GM12872 (cell line): Measurements from ENCODE around the gene UBE3D.

Experiments
- CTCF ChIP-seq: IDR thresholded peaks from 3 replicates; pipeline ENCODE4 v1.5.1; 2011; ENCODE audit warnings: low read depth, mild to moderate bottlenecking, low read length, moderate library complexity; ENCODE audit not compliant: insufficient read depth

UBE3D gene

GRCh38 chr6:82978362-82978945 lies 87.2 kb downstream of the UBE3D start:
- no peak for TF ChIP-seq CTCF

DNA sequence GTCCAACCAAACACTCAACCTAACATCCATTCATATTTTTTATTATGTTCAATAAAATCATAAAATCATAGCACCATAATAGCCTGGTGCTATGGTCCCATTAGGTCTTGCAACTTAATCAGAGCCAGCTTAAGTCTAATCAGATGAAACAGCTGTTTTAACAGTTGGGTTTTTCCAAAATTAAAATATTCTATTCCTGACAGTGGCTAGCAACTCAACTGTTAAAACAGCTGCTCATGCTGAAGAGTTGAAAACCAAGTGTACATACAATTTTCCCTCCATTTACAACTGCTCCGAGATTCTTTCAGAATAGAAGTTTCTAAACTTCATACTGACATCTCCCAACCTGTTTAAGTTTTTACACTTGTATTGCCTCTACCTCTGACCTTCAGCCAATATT lies 89.5 kb downstream of the UBE3D start:
- TF ChIP-seq CTCF, result no peak

- TF ChIP-seq CTCF, result no peak
Observed at GRCh38 chr6:82971877-82972460, 93.7 kb downstream of the UBE3D start.

GRCh38 chr6:82970839-82971238 lies 94.8 kb downstream of the UBE3D start:
- no peak for TF ChIP-seq CTCF

DNA sequence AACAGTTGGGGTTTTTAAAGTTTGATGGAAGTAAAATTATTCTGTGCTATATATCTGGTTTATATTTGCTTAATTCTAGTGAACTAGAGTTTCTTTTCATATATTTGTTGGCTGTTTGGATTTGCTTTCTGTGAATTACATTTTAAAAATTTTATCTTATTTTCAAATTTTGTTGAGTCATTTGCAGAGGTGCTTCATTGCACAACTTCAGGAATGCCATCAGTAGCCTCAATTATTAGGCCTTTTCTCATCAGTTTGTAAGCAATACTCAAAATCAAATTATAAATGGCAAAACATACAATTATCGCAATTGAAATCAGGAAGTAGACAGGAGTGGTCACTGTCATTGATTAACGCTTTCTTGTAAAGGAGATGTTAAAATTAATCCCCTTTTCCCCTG lies 96.9 kb downstream of the UBE3D start:
- no peak for TF ChIP-seq CTCF

- TF ChIP-seq CTCF, result no peak
Observed at GRCh38 chr6:82963191-82963925, 102.3 kb downstream of the UBE3D start.

DNA sequence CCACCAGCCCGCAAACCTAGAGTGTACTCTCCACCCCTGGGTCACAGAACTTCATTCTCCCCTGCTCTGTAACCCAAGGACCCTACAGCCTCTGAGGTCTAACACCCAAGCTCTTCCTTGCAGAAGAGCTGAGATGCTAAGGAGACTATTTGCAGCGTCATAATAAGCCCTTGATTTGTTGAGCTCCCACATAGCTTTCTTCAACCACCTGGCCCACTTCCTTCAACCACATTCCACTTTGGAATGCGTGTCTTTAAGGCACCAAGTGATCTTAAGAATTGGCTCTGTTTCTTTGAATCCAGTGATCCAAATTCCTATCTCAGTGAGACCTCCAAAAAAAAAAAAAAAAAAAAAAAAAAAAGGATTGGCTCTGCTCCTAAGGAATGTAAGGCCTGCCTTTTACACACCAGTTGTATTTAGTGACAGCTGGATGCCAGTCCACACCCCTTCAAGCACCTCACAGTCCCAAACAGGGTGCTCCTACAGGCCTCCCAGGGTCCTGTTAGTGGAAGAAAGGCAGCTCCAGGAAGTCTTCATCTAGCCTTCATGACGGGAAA lies 106.2 kb downstream of the UBE3D start:
- TF ChIP-seq CTCF, result no peak
